Ureter (tissue), 1 donor: ENCODE results near the gene LMBR1. TPM values are rescaled to one million over a fixed set of nuclear protein-coding genes. Genes with fewer than 3 reads are reported as not detected.
"Not testable (repeated sequence)": the region's sequence is repeated elsewhere in the genome, so short reads cannot be mapped to it uniquely, and the experiment has no call there.

Source experiments
- DNase-seq: peaks from one replicate; pipeline ENCODE4 v3.0.0-alpha.2; 2020; ENCODE audit warnings: low spot score
- total RNA-seq: library from RNA; stranded (reverse); gene quantifications from one replicate; pipeline ENCODE4 v1.2.4, GENCODE V29; 2023
- donor health status: DM: yes; HTN: yes; CAD: no.

The LMBR1 gene
- total RNA-seq, 1 donor from 2014 or later, result 89.5 TPM

- no peak for DNase-seq
Measured at GRCh38 chr7:156906200-156906649, 13.2 kb upstream of the LMBR1 start.

GRCh38 chr7:156903232-156903909 lies 10.4 kb upstream of the LMBR1 start:
- no peak for DNase-seq

DNA sequence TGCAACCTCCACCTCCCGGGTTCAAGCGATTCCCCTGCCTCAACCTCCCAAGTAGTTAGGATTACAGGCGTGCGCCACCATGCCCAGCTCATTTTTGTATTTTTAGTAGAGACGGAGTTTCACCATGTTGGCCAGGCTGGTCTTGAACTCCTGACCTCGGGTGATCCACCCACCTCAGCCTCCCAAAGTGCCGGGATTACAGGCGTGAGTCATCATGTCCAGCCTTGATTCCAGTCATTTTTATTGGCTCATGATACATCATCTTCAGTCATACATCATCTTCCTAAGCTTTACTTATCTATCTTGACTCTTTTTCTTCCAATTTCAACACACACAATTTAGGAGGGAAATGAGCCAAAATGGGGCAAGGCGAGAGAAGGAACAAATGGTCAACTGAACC lies 7.1 kb upstream of the LMBR1 start:
- DNase-seq, result not testable (repeated sequence)

- no peak for DNase-seq
Measured at GRCh38 chr7:156898938-156899337, 6.0 kb upstream of the LMBR1 start.

DNA sequence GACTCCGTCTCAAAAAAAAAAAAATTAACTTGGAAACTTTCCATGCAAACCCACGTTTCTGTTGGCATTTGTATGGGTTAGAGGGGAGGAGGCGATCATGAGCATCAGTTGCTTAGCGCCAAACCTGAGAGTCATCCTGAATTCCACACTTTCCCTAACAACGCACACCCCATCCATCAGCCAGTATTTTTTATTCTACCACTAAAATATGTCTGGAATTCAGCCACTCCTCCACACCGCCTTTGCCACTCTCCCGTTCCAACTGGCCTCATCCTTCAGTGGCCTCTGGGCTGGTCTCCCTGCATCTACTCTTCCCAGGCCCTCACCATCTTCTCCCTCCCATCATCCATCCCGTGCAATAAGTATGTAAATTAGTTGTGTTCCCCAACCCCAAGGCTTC lies 4.7 kb upstream of the LMBR1 start:
- no peak for DNase-seq

DNA sequence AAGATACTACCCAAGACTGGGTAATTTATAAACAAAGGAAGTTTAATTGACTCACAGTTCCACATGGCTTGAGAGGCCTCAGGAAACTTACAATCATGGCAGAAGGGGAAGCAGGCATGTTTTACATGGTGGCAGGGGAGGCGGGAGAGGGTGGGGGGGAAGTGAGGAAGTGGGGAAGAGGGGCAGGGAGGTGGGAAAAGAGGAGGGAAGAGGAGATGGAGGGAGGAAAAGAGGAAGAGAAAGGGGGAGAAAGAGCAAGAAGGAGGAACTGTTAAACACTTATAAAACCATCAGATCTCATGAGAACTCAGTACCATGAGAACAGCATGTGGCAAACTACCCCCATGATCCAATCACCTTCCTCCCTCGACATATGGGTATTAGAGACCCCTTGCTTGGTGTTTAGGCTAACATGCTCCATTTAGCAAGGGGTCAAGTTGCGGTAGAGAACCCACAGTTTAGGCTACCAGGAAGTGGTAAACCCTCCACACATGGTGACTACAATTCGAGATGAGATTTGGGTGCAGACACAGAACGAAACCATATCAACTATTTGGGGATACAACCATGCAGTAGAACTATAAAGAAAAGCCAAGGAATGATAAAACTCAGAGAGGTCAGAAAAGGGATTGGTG lies 3.5 kb upstream of the LMBR1 start:
- no peak for DNase-seq

DNA sequence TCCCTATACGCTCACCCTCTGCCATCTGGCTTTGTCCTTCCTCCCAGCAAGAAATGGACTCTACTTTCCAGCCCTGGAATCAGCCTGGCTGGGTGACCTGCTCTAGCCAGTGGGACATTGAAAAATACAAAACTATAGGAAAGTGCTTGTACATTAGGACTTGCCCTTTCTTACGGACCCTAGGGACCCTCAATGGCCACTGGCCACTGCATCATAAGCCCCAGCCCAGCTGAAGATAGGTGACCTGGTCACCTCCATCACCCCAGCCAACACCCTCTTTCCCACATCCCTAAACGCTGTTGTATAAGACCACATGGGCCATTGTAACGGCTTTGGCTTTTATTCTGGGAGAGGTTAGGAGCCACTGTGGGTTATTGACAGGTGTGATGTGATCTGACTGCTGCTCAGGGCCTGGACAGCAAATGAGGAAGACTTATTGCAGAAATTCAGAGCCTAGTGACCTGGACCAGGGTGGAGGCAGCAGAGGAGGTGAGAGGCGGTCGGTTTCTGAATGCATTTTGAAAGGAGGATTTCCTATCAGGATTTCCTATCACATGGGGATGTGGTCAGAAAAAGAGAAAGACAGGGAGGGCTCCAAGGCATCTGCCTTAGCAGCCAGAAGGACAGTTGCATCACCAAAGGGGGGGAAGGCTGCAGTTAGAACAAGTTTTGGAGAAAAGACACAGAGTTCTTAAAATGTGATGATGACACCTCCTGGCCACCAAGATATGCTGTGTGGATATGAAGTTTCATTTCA lies 2.2 kb upstream of the LMBR1 start:
- DNase-seq, result no peak

- DNase-seq, result peak; percentile 53
Measured at GRCh38 chr7:156892081-156892800, 742 bp downstream of the LMBR1 start.

DNA sequence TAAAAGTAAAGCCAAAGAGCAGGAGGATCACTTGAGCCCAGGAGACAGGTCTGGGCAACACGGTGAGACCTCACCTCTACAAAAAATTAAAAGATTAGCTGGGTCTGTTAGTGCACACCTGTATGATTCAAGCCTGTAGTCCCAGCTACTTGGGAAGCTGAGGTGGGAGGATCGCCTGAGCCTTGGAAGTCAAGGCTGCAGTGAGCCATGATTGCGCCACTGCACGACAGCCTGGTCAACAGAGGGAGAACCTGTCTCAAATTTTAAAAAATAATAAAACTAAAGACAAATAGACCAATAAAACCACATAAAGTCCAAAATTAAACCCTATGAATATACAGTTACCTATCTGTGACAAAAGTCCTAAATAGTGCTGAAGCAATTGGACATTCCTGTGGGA lies 3.2 kb downstream of the LMBR1 start:
- DNase-seq, result no peak

- DNase-seq, result no peak
Measured at GRCh38 chr7:156889089-156889488, 3.9 kb downstream of the LMBR1 start.

GRCh38 chr7:156886020-156886795 lies 6.8 kb downstream of the LMBR1 start:
- no peak for DNase-seq

- no peak for DNase-seq
Measured at GRCh38 chr7:156881679-156882078, 11.3 kb downstream of the LMBR1 start.

GRCh38 chr7:156875766-156876165 lies 17.2 kb downstream of the LMBR1 start:
- no peak for DNase-seq

DNA sequence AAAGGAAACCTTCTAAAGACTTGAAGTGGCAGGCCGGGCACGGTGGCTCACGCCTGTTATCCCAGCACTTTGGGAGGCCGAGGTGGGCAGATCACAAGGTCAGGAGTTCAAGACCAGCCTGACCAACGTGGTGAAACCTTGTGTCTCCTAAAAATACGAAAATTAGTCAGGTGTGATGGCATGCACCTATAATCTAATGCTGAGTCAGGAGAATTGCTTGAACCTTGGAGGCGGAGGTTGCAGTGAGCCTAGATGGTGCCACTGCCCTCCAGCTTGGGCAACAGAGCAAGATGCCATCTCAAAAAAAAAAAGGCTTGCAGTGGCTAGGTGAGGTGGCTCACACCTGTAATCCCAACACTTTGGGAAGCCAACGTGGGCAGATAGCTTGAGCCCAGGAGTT lies 24.6 kb downstream of the LMBR1 start:
- not testable (repeated sequence) for DNase-seq

DNA sequence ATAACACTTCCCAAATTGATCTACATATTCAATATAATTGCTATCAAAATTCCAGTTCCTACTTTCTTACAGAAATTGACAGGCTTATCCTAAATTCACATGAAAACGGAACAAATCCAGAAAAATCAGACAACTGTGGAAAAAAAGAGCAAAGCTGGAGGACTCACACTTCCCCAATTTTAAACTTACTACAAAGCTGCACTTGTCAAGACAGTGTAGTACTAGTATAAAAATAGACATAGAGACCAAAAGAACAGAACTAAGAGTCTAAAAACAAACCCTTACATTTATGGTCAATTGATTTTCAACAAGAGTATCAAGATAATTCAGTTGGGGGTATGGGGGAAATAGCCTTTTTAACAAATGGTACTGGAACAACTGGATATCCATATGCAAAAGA lies 27.5 kb downstream of the LMBR1 start:
- DNase-seq, result no peak

DNA sequence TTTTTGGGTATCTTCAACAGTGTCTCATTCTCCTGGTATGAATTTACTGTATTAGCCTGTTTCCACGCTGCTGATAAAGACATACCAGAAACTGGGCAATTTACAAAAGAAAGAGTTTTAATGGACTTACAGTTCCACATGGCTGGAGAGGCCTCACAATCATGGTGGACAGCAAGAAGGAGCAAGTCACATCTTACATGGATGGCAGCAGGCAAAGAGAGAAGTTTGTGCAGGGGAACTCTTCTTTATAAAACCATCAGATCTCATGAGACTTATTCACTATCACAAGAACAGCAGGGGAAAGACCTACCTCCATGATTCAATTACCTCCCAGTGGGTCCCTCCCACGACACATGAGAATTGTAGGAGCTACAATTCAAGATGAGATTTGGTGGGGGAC lies 31.0 kb downstream of the LMBR1 start:
- DNase-seq, result not testable (repeated sequence)

DNA sequence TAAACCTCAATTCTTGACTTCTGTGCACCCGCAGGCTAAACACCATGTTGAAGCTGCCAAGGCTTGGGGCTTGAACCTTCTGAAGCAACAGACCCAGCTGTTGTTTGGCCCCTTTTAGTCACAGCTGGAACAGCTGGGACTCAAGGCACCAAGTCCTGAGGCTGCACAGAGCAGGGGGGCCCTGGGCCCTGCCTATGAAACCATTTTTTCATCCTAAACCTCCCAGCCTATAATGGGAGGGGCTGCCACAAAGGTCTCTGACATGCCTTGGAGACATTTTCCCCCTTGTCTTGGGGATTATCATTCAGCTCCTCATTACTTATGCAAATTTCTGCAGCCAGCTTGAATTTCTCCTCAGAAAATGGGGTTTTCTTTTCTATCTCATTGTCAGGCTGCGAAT lies 31.8 kb downstream of the LMBR1 start:
- DNase-seq, result no peak

DNA sequence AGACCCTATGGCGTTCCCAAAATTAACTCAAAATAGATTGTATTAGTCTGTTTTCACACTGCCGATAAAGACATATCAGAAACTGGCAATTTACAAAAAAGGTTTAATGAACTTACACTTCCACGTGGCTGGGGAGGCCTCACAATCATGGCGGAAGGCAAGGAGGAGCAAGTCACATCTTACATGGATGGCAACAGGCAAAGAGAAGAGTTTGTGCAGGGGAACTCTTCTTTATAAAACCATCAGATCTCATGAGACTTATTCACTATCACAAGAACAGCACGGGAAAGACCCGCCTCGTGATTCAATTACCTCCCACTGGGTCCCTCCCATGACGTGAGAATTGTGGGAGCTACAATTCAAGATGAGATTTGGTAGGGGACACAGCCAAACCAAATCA lies 32.9 kb downstream of the LMBR1 start:
- DNase-seq, result not testable (repeated sequence)

- no peak for DNase-seq
Measured at GRCh38 chr7:156858523-156858922, 34.5 kb downstream of the LMBR1 start.

DNA sequence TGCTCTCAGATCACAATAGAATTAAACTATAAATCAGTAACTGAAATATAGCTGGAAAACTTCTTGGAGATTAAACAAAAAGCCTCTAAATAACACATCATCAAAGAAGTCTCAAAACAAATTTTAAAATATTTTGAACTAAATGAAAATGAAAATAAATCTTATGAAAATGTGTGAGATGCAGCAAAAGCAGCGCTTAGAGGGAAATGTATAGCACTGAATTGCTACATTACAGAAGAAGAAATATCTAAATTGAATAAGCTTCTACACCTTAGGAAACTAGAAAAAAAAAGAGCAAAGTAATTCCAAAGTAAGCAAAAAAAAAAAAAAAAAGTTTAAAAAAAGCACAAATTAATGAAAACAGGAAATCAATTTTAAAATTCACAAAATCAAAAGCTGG lies 35.2 kb downstream of the LMBR1 start:
- no peak for DNase-seq

- DNase-seq, result no peak
Measured at GRCh38 chr7:156854654-156855053, 38.3 kb downstream of the LMBR1 start.
